H9 (cell line): Measurements from ENCODE around the gene LDLRAD4. TPM values are rescaled to one million over a fixed set of nuclear protein-coding genes. Genes with fewer than 3 reads are reported as not detected.

ENCODE experiments used
- DNase-seq: peaks from one replicate; pipeline ENCODE4 v3.0.0-alpha.2; 2017
- H2AFZ ChIP-seq: one replicate; pipeline ENCODE4 v1.6.1; 2013; ENCODE audit warnings: mild to moderate bottlenecking, low read length, control low read depth, moderate library complexity
- H2AK5ac ChIP-seq: 2 replicates; pipeline ENCODE4 v1.6.1; 2013; ENCODE audit warnings: low read length, control low read depth, mixed read lengths; ENCODE audit not compliant: insufficient read length
- H2BK120ac ChIP-seq: one replicate; pipeline ENCODE4 v1.6.1; 2013; ENCODE audit warnings: low read depth, mild to moderate bottlenecking, low read length, control low read depth, inconsistent platforms; ENCODE audit not compliant: poor library complexity, severe bottlenecking
- H2BK12ac ChIP-seq: 2 replicates; pipeline ENCODE4 v1.6.1; 2013; ENCODE audit warnings: low read length, control low read depth, mixed read lengths, low read depth; ENCODE audit not compliant: insufficient read length
- H2BK15ac ChIP-seq: 2 replicates; pipeline ENCODE4 v1.6.1; 2013; ENCODE audit warnings: low read depth, low read length, control low read depth
- H2BK20ac ChIP-seq: one replicate; pipeline ENCODE4 v1.6.1; 2013; ENCODE audit warnings: low read depth, mild to moderate bottlenecking, low read length, control low read depth, inconsistent platforms; ENCODE audit not compliant: poor library complexity, severe bottlenecking
- H2BK5ac ChIP-seq: 2 replicates; pipeline ENCODE4 v1.6.1; 2013; ENCODE audit warnings: low read length, control low read depth, mixed read lengths; ENCODE audit not compliant: insufficient read length
- H3K14ac ChIP-seq: 2 replicates; pipeline ENCODE4 v1.6.1; 2013; ENCODE audit warnings: low read length, control low read depth; ENCODE audit not compliant: insufficient read depth
- H3K18ac ChIP-seq: 2 replicates; pipeline ENCODE4 v1.6.1; 2013; ENCODE audit warnings: low read depth, mild to moderate bottlenecking, mixed read lengths, low read length, control low read depth; ENCODE audit not compliant: insufficient read length
- H3K23ac ChIP-seq: 2 replicates; pipeline ENCODE4 v1.6.1; 2013; ENCODE audit warnings: low read length, control low read depth, mixed read lengths, low read depth; ENCODE audit not compliant: insufficient read length
- H3K23me2 ChIP-seq: 2 replicates; pipeline ENCODE4 v1.6.1; 2013; ENCODE audit warnings: low read depth, mild to moderate bottlenecking, mixed read lengths, low read length, control low read depth; ENCODE audit not compliant: insufficient read length, poor library complexity, severe bottlenecking
- H3K27ac ChIP-seq: 2 replicates; pipeline ENCODE4 v1.5.1; 2013; ENCODE audit warnings: low read length, control low read depth, mixed read lengths, low read depth; ENCODE audit not compliant: insufficient read length
- H3K27me3 ChIP-seq: 2 replicates; pipeline ENCODE4 v1.6.1; 2013; ENCODE audit warnings: low read length, control low read depth, inconsistent platforms; ENCODE audit not compliant: insufficient read depth
- H3K4ac ChIP-seq: 2 replicates; pipeline ENCODE4 v1.6.1; 2013; ENCODE audit warnings: low read depth, mild to moderate bottlenecking, control low read depth, inconsistent platforms, low read length, moderate library complexity
- H3K4me1 ChIP-seq: 2 replicates; pipeline ENCODE4 v1.6.1; 2013; ENCODE audit warnings: low read length, control low read depth, inconsistent platforms; ENCODE audit not compliant: insufficient read depth
- H3K4me2 ChIP-seq: 2 replicates; pipeline ENCODE4 v1.6.1; 2013; ENCODE audit warnings: low read length, control low read depth, mixed read lengths; ENCODE audit not compliant: insufficient read length, insufficient read depth
- H3K56ac ChIP-seq: 2 replicates; pipeline ENCODE4 v1.6.1; 2013; ENCODE audit warnings: low read depth, mild to moderate bottlenecking, mixed read lengths, low read length, control low read depth; ENCODE audit not compliant: insufficient read length
- H3K79me1 ChIP-seq: 2 replicates; pipeline ENCODE4 v1.6.1; 2013; ENCODE audit warnings: low read depth, mild to moderate bottlenecking, moderate library complexity, low read length, control low read depth, inconsistent platforms; ENCODE audit not compliant: insufficient read depth, poor library complexity, severe bottlenecking
- H3K79me2 ChIP-seq: 2 replicates; pipeline ENCODE4 v1.6.1; 2013; ENCODE audit warnings: low read length, control low read depth, inconsistent platforms; ENCODE audit not compliant: insufficient read depth
- H3K9ac ChIP-seq: 2 replicates; pipeline ENCODE4 v1.6.1; 2013; ENCODE audit warnings: low read length, control low read depth, mixed read lengths; ENCODE audit not compliant: insufficient read length; ENCODE audit errors: extremely low read depth
- H3K9me3 ChIP-seq: one replicate; pipeline ENCODE4 v1.6.1; 2013; ENCODE audit warnings: low read depth, low read length, inconsistent platforms; ENCODE audit not compliant: control insufficient read depth
- H3T11ph ChIP-seq: one replicate; pipeline ENCODE4 v1.6.1; 2013; ENCODE audit warnings: mild to moderate bottlenecking, low read length, control low read depth, inconsistent platforms
- H4K20me1 ChIP-seq: one replicate; pipeline ENCODE4 v1.6.1; 2013; ENCODE audit not compliant: control insufficient read depth, insufficient read length, insufficient read depth
- H4K5ac ChIP-seq: 2 replicates; pipeline ENCODE4 v1.6.1; 2013; ENCODE audit warnings: low read depth, mild to moderate bottlenecking, mixed read lengths, low read length, control low read depth; ENCODE audit not compliant: insufficient read length
- H4K8ac ChIP-seq: replicated peaks from 2 replicates; pipeline ENCODE4 v1.6.1; 2013; ENCODE audit warnings: low read length, control low read depth, mixed read lengths, low read depth; ENCODE audit not compliant: insufficient read length
- H4K91ac ChIP-seq: 2 replicates; pipeline ENCODE4 v1.6.1; 2013; ENCODE audit warnings: low read depth, mild to moderate bottlenecking, moderate library complexity, mixed read lengths, low read length, control low read depth; ENCODE audit not compliant: insufficient read length
- H3K27ac Mint-ChIP-seq, 3 experiments: 2 replicates in 2 of 3; 3 replicates in 1 of 3; pipeline ENCODE4 v1.8.0; 2020 to 2021; ENCODE audit warnings: mixed read lengths in 3 of 3, mild to moderate bottlenecking in 1 of 3, moderate library complexity in 1 of 3
- H3K27me3 Mint-ChIP-seq: 2 replicates; pipeline ENCODE4 v1.8.0; 2021; ENCODE audit warnings: low read depth, mild to moderate bottlenecking, moderate library complexity, mixed read lengths
- H3K36me3 Mint-ChIP-seq, 3 experiments: 2 replicates in 2 of 3; 3 replicates in 1 of 3; pipeline ENCODE4 v1.8.0; 2020 to 2021; ENCODE audit warnings: low read depth in 3 of 3, mixed read lengths in 3 of 3; ENCODE audit not compliant: insufficient read depth in 1 of 3
- H3K4me1 Mint-ChIP-seq, 2 experiments: 2 replicates each; pipeline ENCODE4 v1.8.0; 2020; ENCODE audit warnings: mixed read lengths in 2 of 2
- H3K4me3 Mint-ChIP-seq, 2 experiments: 2 replicates in 1 of 2; 3 replicates in 1 of 2; pipeline ENCODE4 v1.8.0; 2020 to 2021; ENCODE audit warnings: mild to moderate bottlenecking in 2 of 2, mixed read lengths in 2 of 2, moderate library complexity in 1 of 2
- H3K9me3 Mint-ChIP-seq, 2 experiments: 2 replicates in 1 of 2; 3 replicates in 1 of 2; pipeline ENCODE4 v1.8.0; 2020; ENCODE audit warnings: mild to moderate bottlenecking in 2 of 2, mixed read lengths in 2 of 2, moderate library complexity in 1 of 2
- CTCF ChIP-seq: fragments of 200-600 bp; sonication (generic); conservative IDR thresholded peaks from 3 replicates; pipeline ENCODE4 v1.8.0; 2021; ENCODE audit warnings: antibody characterized with exemption, mild to moderate bottlenecking
- WGBS: extraction: QIAGEN DNeasy Blood & Tissue Kit; methylation state at CpG from one replicate; pipeline ENCODE4 v1.1.7; 2013; ENCODE audit warnings: missing lambda C conversion rate, low lambda C conversion rate, mixed read lengths; ENCODE audit not compliant: insufficient read length; ENCODE audit errors: extremely low coverage; 5-methylcytosine and 5-hydroxymethylcytosine counted together
- total RNA-seq: library from RNA; stranded (reverse); gene quantifications from 2 replicates; pipeline ENCODE4 v1.2.1, GENCODE V29; 2021

The LDLRAD4 gene
- total RNA-seq, 1 experiment from 2014 or later: 3.9 TPM

- Histone ChIP-seq H3K4me2 (no peak overlapping the region), H3K56ac (no peak overlapping the region), H3K27me3 (no peaks in the 10 kb centered on the region), H3K18ac (no peak overlapping the region), H4K91ac (no peak overlapping the region), H2BK120ac (no peak overlapping the region), H2BK5ac (no peak overlapping the region), H4K5ac (no peak overlapping the region), H3K9me3 (no peaks in the 10 kb centered on the region), H3K14ac (no peak overlapping the region), H4K20me1 (peaks cover 2% of the 10 kb centered on the region), H3K4ac (no peak overlapping the region), H3K23me2 (no peaks in the 10 kb centered on the region), H2AK5ac (no peak overlapping the region), H2BK20ac (no peak overlapping the region), H3K23ac (no peak overlapping the region), H3K79me2 (no peaks in the 10 kb centered on the region), H4K8ac (no peak overlapping the region), H2AFZ (no peak overlapping the region), H3T11ph (no peak overlapping the region), H3K79me1 (no peaks in the 10 kb centered on the region), H3K4me1 (no peaks in the 10 kb centered on the region), H2BK12ac (no peak overlapping the region), H2BK15ac (no peak overlapping the region), H3K27ac (no peak overlapping the region), H3K9ac (no peak overlapping the region)
- Mint-ChIP-seq H3K4me3 (no peak overlapping the region), H3K27ac (no peak overlapping the region), H3K36me3 (no peaks in the 10 kb centered on the region; a peak in 1 of 7 replicates), H3K9me3 (no peaks in the 10 kb centered on the region), H3K27me3 (no peaks in the 10 kb centered on the region), H3K4me1 (peaks cover 15 to 23% of the 10 kb centered on the region in 2 experiments)
- no CpG with 5 or more reads among the region's 8 CpGs for WGBS
- TF ChIP-seq CTCF: no peak
- no peak for DNase-seq
Measured at GRCh38 chr18:13436576-13436975, 218.0 kb downstream of the LDLRAD4 start.
